SU-DHL-6 (cell line): ENCODE measurements around the gene GATAD2A.
A peak's percentile ranks its signal among the peaks of the same experiment; 100 is the strongest.

Source experiments
- H2AFZ ChIP-seq: fragments of 200-600 bp; sonication (generic); 2 replicates; pipeline ENCODE4 v1.6.1; 2014; ENCODE audit warnings: low read depth, mild to moderate bottlenecking, moderate library complexity, mixed read lengths, antibody characterized with exemption, low read length; ENCODE audit not compliant: severe bottlenecking
- H3F3A ChIP-seq: fragments of 200-600 bp; shearing (Covaris generic); 2 replicates; pipeline ENCODE4 v1.6.0; 2016; ENCODE audit warnings: antibody characterized with exemption, mild to moderate bottlenecking; ENCODE audit not compliant: insufficient read depth
- H3K27ac ChIP-seq: fragments of 200-600 bp; sonication (generic); 2 replicates; pipeline ENCODE4 v1.5.1; 2016; ENCODE audit warnings: low read depth, mild to moderate bottlenecking, low read length, moderate library complexity, mixed read lengths
- H3K27me3 ChIP-seq: fragments of 200-600 bp; sonication (generic), shearing (Covaris generic); 2 replicates; pipeline ENCODE4 v1.6.0; 2014; ENCODE audit warnings: mild to moderate bottlenecking, low read length
- H3K36me3 ChIP-seq: fragments of 200-600 bp; sonication (generic); 2 replicates; pipeline ENCODE4 v1.6.1; 2014; ENCODE audit warnings: mild to moderate bottlenecking, low read length, mixed read lengths
- H3K4me2 ChIP-seq: fragments of 300-600, 200-600 bp; shearing (Covaris generic), sonication (generic); 2 replicates; pipeline ENCODE4 v1.6.0; 2014; ENCODE audit warnings: low read length, low read depth, mild to moderate bottlenecking; ENCODE audit not compliant: poor library complexity, severe bottlenecking
- H3K4me3 ChIP-seq: fragments of 200-600 bp; sonication (generic); 2 replicates; pipeline ENCODE4 v1.5.1; 2014; ENCODE audit warnings: antibody characterized with exemption, low read length, mild to moderate bottlenecking, mixed read lengths; ENCODE audit not compliant: insufficient read depth, poor library complexity, severe bottlenecking
- H3K79me2 ChIP-seq: fragments of 200-600 bp; sonication (generic); 2 replicates; pipeline ENCODE4 v1.6.1; 2014; ENCODE audit warnings: mild to moderate bottlenecking, low read length, moderate library complexity; ENCODE audit not compliant: insufficient read depth
- H3K9ac ChIP-seq: fragments of 200-600 bp; sonication (generic); 2 replicates; pipeline ENCODE4 v1.7.0; 2014; ENCODE audit warnings: mild to moderate bottlenecking, low read length
- H3K9me2 ChIP-seq: fragments of 200-600 bp; sonication (generic); replicated peaks from 2 replicates; pipeline ENCODE4 v1.6.1; 2014; ENCODE audit warnings: low read length; ENCODE audit not compliant: insufficient read depth
- H3K9me3 ChIP-seq: fragments of 200-600 bp; sonication (generic); 2 replicates; pipeline ENCODE4 v1.6.1; 2014; ENCODE audit warnings: low read length, mixed read lengths; ENCODE audit not compliant: insufficient read depth
- H4K20me1 ChIP-seq: fragments of 200-600 bp; sonication (generic); 2 replicates; pipeline ENCODE4 v1.6.1; 2014; ENCODE audit warnings: low read depth, mild to moderate bottlenecking, antibody characterized with exemption, low read length, moderate library complexity, mixed read lengths
- CTCF ChIP-seq: fragments of 200-600 bp; sonication (generic); IDR thresholded peaks from one replicate; pipeline ENCODE4 v1.5.1; 2017; ENCODE audit warnings: antibody characterized with exemption, mild to moderate bottlenecking, low read length, moderate library complexity; ENCODE audit not compliant: insufficient read depth, poor library complexity, severe bottlenecking
- EZH2phosphoT487 ChIP-seq: fragments of 200-600 bp; sonication (generic), shearing (Covaris generic); conservative IDR thresholded peaks from 2 replicates; pipeline ENCODE4 v1.6.1; 2018; ENCODE audit warnings: mild to moderate bottlenecking, antibody characterized with exemption, low read length, moderate library complexity, mixed read lengths

GATAD2A gene

GRCh38 chr19:19520989-19521388, 115.5 kb downstream of the GATAD2A start:
- Histone ChIP-seq H2AFZ (no peak overlapping the region), H3K9me2 (no peaks in the 10 kb centered on the region), H3K36me3 (0 out of 2 replicates have a peak, but pooled peaks cover 7% of the 10 kb centered on the region), H3F3A (peaks cover 42% of the 10 kb centered on the region), H3K27ac (peak overlapping the region; percentile 26; the same call in 1 of the 2 replicates), H3K9me3 (no peaks in the 10 kb centered on the region), H3K9ac (no peak overlapping the region), H3K27me3 (no peaks in the 10 kb centered on the region), H3K79me2 (peaks cover 96% of the 10 kb centered on the region), H3K4me2 (no peak overlapping the region), H4K20me1 (no peaks in the 10 kb centered on the region), H3K4me3 (no peak overlapping the region)
- TF ChIP-seq EZH2phosphoT487: no peak
- no peak for TF ChIP-seq CTCF

DNA sequence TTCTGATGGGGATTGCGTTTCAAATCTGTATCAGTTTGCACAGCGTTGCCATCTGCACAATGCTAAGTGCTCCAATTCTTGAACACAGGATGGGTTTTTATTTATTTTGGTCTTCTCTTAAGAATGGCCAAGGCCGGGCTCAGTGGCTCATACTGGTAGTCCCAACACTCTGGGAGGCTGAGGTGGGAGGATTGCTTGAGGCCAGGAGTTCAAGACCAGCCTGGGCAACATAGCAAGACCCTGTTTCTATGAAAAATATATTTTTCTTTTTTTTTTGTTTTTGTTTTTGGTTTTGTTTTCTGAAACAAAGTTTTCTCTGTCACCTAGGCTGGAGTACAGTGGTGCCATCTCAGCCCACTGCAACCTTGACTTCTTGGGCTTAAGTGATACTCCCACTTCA, 117.7 kb downstream of the GATAD2A start:
- H3K79me2 ChIP-seq: peaks cover 75% of the 10 kb centered on the region
- H2AFZ ChIP-seq: no peak overlapping the region
- H3K4me3 ChIP-seq: peak overlapping the region; percentile 16
- peaks cover 40% of the 10 kb centered on the region for H3F3A ChIP-seq
- H3K27ac ChIP-seq: peak overlapping the region; percentile 93
- H3K27me3 ChIP-seq: no peaks in the 10 kb centered on the region
- no peaks in the 10 kb centered on the region for H3K9me3 ChIP-seq
- TF ChIP-seq EZH2phosphoT487 (no peak), CTCF (no peak)
- H3K9me2 ChIP-seq: no peaks in the 10 kb centered on the region
- peak overlapping the region; percentile 54 for H3K9ac ChIP-seq
- 0 out of 2 replicates have a peak, but pooled peaks cover 7% of the 10 kb centered on the region for H3K36me3 ChIP-seq
- H4K20me1 ChIP-seq: no peaks in the 10 kb centered on the region
- H3K4me2 ChIP-seq: peak overlapping the region; percentile 72

DNA sequence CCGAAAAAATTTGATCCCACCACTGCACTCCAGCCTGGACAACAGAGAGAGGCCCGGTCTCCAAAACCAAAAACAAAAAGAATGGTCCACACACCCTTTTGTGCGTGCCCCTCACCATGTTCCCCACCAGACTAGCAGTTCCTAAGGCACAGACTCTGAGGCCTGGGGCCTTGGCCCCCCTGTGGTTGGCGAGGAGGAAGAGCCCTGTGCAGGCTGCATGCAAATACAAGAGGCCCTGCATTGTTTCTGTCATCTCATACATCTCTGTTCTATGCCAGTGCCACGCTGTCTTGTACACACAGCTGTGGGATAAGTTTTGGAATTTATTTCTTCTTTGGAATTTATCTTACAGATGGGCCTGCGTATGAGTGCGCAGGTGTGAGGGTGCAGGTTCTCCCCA, 118.6 kb downstream of the GATAD2A start:
- H3K4me3 ChIP-seq: peak overlapping the region; percentile 19
- H3K9me2 ChIP-seq: no peaks in the 10 kb centered on the region
- no peak for TF ChIP-seq EZH2phosphoT487
- TF ChIP-seq CTCF: no peak
- no peaks in the 10 kb centered on the region for H3K9me3 ChIP-seq
- peak overlapping the region; percentile 54 for H3K9ac ChIP-seq
- no peaks in the 10 kb centered on the region for H3K27me3 ChIP-seq
- H3K36me3 ChIP-seq: 0 out of 2 replicates have a peak, but pooled peaks cover 7% of the 10 kb centered on the region
- H3K27ac ChIP-seq: peak overlapping the region; percentile 93
- H3F3A ChIP-seq: peaks cover 40% of the 10 kb centered on the region
- H4K20me1 ChIP-seq: no peaks in the 10 kb centered on the region
- H2AFZ ChIP-seq: no peak overlapping the region
- H3K4me2 ChIP-seq: peak overlapping the region; percentile 72
- H3K79me2 ChIP-seq: peaks cover 66% of the 10 kb centered on the region
